Activated CD8-positive, alpha-beta T cell treated with anti-CD3 and anti-CD28 coated beads for 36 hours (primary cell): ENCODE results near the gene PPP1CB. TPM values are rescaled to one million over a fixed set of nuclear protein-coding genes. Genes with fewer than 3 reads are reported as not detected.

ENCODE experiments used
- ATAC-seq: fragments of 200-7000 bp; cut with Tn5 transposase; one replicate; pipeline ENCODE4 v1.10.0; 2021; ENCODE audit warnings: mild to moderate bottlenecking, moderate library complexity
- CTCF ChIA-PET: fragments of 350-600 bp; sonication (Branson Sonifier 250); formaldehyde crosslinking; loops from one replicate; lab custom pipeline; 2021; ENCODE audit warnings: antibody characterized with exemption; lab: Charles Lee
- POLR2A ChIA-PET: fragments of 350-600 bp; sonication (Branson Sonifier 250); formaldehyde crosslinking; loops from one replicate; lab custom pipeline; 2021; ENCODE audit warnings: antibody characterized with exemption; lab: Charles Lee
- DNase-seq: peaks from one replicate; pipeline ENCODE4 v3.0.0-alpha.2; 2020
- H3K27ac Mint-ChIP-seq: one replicate; pipeline ENCODE4 v1.8.0; 2021; ENCODE audit warnings: mild to moderate bottlenecking, mixed read lengths
- H3K27me3 Mint-ChIP-seq: one replicate; pipeline ENCODE4 v1.8.0; 2021; ENCODE audit warnings: mixed read lengths
- H3K36me3 Mint-ChIP-seq: one replicate; pipeline ENCODE4 v1.8.0; 2021; ENCODE audit warnings: low read depth, mixed read lengths
- H3K4me1 Mint-ChIP-seq: one replicate; pipeline ENCODE4 v1.8.0; 2021; ENCODE audit warnings: low read depth, mixed read lengths
- H3K4me3 Mint-ChIP-seq: one replicate; pipeline ENCODE4 v1.8.0; 2021; ENCODE audit warnings: mild to moderate bottlenecking, moderate library complexity, mixed read lengths
- H3K9me3 Mint-ChIP-seq: one replicate; pipeline ENCODE4 v1.8.0; 2021; ENCODE audit warnings: mixed read lengths
- CTCF ChIP-seq: fragments of 200-600 bp; IDR thresholded peaks from one replicate; pipeline ENCODE4 v1.8.0; 2022; ENCODE audit warnings: antibody characterized with exemption, mild to moderate bottlenecking
- intact Hi-C: fragments of 100-400 bp; cut with micrococcal nuclease; formaldehyde crosslinking; loops from one replicate; pipeline ENCODE4 v1.10.0; 2022
- total RNA-seq, 2 experiments: library from RNA; stranded (reverse); gene quantifications; one replicate each; pipeline ENCODE4 v1.2.3, GENCODE V29; 2021

Gene PPP1CB
- total RNA-seq, 2 experiments from 2014 or later: 206 to 216 TPM

DNA sequence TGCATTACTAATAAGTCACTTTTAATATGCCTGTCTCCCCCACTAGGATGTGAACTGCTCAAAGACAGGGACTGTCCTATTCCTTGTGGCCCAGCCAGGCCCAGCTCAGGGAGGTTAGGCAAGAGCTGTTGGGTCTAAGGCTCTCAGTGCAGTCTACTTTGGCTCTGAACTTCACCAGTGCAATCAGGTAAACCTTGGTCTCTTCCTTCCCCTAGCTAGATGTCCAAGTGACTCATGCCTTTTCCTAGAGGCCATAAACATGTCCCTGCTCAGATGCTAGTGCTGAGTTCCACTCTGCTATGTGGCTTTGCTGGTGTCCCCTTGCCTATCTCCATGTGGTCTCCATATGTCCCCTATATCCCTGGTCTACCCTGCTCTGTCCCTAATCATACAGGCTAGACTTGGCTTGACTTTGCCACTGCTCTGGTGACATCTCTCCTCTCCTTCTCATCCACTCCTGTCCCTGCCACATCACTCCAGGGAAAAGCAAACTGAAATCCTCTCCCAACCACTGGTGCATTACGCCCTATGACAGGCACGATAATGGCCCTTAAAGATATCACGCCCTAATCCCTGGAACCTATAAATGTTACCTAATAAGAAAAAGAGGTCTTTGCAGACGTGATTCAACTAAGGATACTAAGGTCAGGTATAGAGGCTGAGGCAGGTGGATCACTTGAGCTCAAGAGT, 45.7 kb upstream of the PPP1CB start:
- Mint-ChIP-seq H3K36me3 (no peaks in the 10 kb centered on the region), H3K4me1 (peaks cover 4% of the 10 kb centered on the region), H3K9me3 (peaks cover 14% of the 10 kb centered on the region), H3K4me3 (no peak overlapping the region), H3K27ac (no peak overlapping the region), H3K27me3 (no peaks in the 10 kb centered on the region)
- TF ChIP-seq CTCF: no peak
- no peak for ATAC-seq
- POLR2A ChIA-PET: no interaction called here
- DNase-seq: no peak
- CTCF ChIA-PET: interaction anchor here (0.6 to 1.4 kb wide), 3 partner anchors 111 to 246 kb away, joined by 3 to 4 read pairs (median 3); no protein-coding TSS in a partner anchor
- intact Hi-C loops: no loop called here

- TF ChIP-seq CTCF: no peak
- no peaks in the 10 kb centered on the region for H3K36me3 Mint-ChIP-seq
- peaks cover 7% of the 10 kb centered on the region for H3K4me1 Mint-ChIP-seq
- no peak for DNase-seq
- intact Hi-C loops: no loop called here
- no peak overlapping the region for H3K27ac Mint-ChIP-seq
- no peak overlapping the region for H3K4me3 Mint-ChIP-seq
- ATAC-seq: no peak
- no peaks in the 10 kb centered on the region for H3K27me3 Mint-ChIP-seq
- ChIA-PET POLR2A (interaction anchor here (0.8 kb wide), 1 partner anchor 45 kb away, joined by 3 read pairs; the partner anchor contains the start of gene PPP1CB), CTCF (interaction anchor here (2.4 kb wide), 1 partner anchor 113 kb away, joined by 9 read pairs; no protein-coding TSS in a partner anchor)
- peaks cover 14% of the 10 kb centered on the region for H3K9me3 Mint-ChIP-seq
Observed at GRCh38 chr2:28707592-28707991, 44.0 kb upstream of the PPP1CB start.

GRCh38 chr2:28709101-28709500, 42.5 kb upstream of the PPP1CB start:
- intact Hi-C loops: no loop called here
- DNase-seq (no peak), ATAC-seq (no peak)
- peaks cover 14% of the 10 kb centered on the region for H3K9me3 Mint-ChIP-seq
- no peak for TF ChIP-seq CTCF
- ChIA-PET POLR2A (no interaction called here), CTCF (interaction anchor here (1.2 to 2.4 kb wide), 2 partner anchors 19 to 115 kb away, joined by 3 to 9 read pairs; no protein-coding TSS in a partner anchor)
- H3K4me3 Mint-ChIP-seq: no peak overlapping the region
- H3K27ac Mint-ChIP-seq: no peak overlapping the region
- H3K4me1 Mint-ChIP-seq: peaks cover 15% of the 10 kb centered on the region
- H3K27me3 Mint-ChIP-seq: no peaks in the 10 kb centered on the region
- no peaks in the 10 kb centered on the region for H3K36me3 Mint-ChIP-seq

DNA sequence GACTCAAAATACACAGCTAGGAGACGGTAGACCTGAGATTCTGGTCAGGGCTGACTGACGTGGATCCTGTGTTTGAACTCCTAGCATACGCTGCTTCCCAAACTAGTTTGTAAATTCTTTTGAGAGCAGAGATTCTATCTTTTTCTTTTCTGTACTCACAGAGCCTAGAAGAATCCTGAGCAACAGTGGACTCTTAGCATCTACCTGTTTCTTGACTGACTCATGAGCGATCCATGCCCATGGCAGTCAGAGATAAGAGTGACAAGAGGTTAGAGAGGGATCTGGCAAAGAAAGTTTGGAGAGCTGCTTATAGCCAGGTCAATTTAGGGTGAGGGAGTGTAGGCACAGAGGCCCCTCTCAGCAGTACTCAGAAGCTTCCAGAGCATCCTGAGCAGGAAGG, 41.1 kb upstream of the PPP1CB start:
- Mint-ChIP-seq H3K36me3 (no peaks in the 10 kb centered on the region), H3K4me3 (no peak overlapping the region), H3K27me3 (no peaks in the 10 kb centered on the region), H3K4me1 (peaks cover 11% of the 10 kb centered on the region), H3K9me3 (peaks cover 5% of the 10 kb centered on the region), H3K27ac (no peak overlapping the region)
- TF ChIP-seq CTCF: no peak
- intact Hi-C loops: no loop called here
- DNase-seq (no peak), ATAC-seq (no peak)
- CTCF ChIA-PET: no interaction called here
- POLR2A ChIA-PET: no interaction called here
